Fibroblast of mammary gland (primary cell): ENCODE measurements around the gene MYL5.

ENCODE experiments used
- DNase-seq: peaks from one replicate; pipeline ENCODE4 v3.0.0-alpha.2; 2010; ENCODE audit warnings: low read depth
- H3K4me3 ChIP-seq: 2 replicates; pipeline ENCODE4 v1.5.1; 2011; ENCODE audit warnings: low read depth, mild to moderate bottlenecking, low read length, moderate library complexity; ENCODE audit not compliant: control insufficient read depth
- CTCF ChIP-seq: conservative IDR thresholded peaks from 2 replicates; pipeline ENCODE4 v1.5.1; 2011; ENCODE audit warnings: low read depth, low read length, inconsistent platforms; ENCODE audit not compliant: control insufficient read depth, insufficient read depth

MYL5 gene

GRCh38 chr4:658681-659667, 15.4 kb upstream of the MYL5 start:
- no peak for DNase-seq
- H3K4me3 ChIP-seq: no peak overlapping the region
- no peak for TF ChIP-seq CTCF

- no peak overlapping the region for H3K4me3 ChIP-seq
- no peak for TF ChIP-seq CTCF
- DNase-seq: no peak
Observed at GRCh38 chr4:659851-660250, 14.5 kb upstream of the MYL5 start.

GRCh38 chr4:660401-660800, 13.9 kb upstream of the MYL5 start:
- TF ChIP-seq CTCF: no peak
- no peak for DNase-seq
- no peak overlapping the region for H3K4me3 ChIP-seq

GRCh38 chr4:661231-661630, 13.1 kb upstream of the MYL5 start:
- DNase-seq: no peak
- H3K4me3 ChIP-seq: no peak overlapping the region
- TF ChIP-seq CTCF: no peak

- no peak overlapping the region for H3K4me3 ChIP-seq
- TF ChIP-seq CTCF: no peak
- DNase-seq: no peak
Observed at GRCh38 chr4:661881-662761, 12.2 kb upstream of the MYL5 start.

GRCh38 chr4:663046-663437, 11.3 kb upstream of the MYL5 start:
- no peak overlapping the region for H3K4me3 ChIP-seq
- no peak for TF ChIP-seq CTCF
- no peak for DNase-seq
